GM20431 (cell line): ENCODE measurements around the gene DOK5.

Experiments used
- in situ Hi-C: fragments of 300-500 bp; cut with MseI, MboI; formaldehyde crosslinking; loops from one replicate; pipeline ENCODE4 v1.15.0; 2020; ENCODE audit warnings: low sequenced_read_pairs; ENCODE audit not compliant: unreplicated experiment

The DOK5 gene

DNA sequence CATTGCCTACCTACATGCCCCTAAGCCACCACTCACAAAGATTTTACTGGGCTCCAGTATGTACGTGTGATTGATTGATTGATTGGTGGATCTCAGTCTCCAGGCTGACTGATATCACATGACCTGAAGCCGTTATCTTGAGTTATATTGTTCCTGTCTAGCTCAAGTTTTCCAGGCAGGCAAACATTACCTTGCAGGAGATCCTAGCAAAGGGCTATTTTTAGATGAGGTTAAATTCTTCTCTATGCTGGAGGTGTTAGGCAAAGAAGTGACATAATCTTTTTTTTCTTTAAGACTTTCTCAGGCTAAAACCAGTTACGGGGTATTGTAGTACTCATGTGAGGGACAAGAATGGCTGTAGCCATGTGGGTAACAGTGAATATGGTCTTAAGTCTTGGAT is 125.2 kb downstream of the DOK5 start:
- in situ Hi-C loops: no loop called here

- in situ Hi-C loops: no loop called here
These were observed 126.6 kb downstream of the DOK5 start for GRCh38 chr20:54601831-54602515.

- in situ Hi-C loops: no loop called here
These were observed 129.9 kb downstream of the DOK5 start for GRCh38 chr20:54605319-54605718.

- in situ Hi-C loops: no loop called here
These were observed 131.0 kb downstream of the DOK5 start for GRCh38 chr20:54606380-54606779.

DNA sequence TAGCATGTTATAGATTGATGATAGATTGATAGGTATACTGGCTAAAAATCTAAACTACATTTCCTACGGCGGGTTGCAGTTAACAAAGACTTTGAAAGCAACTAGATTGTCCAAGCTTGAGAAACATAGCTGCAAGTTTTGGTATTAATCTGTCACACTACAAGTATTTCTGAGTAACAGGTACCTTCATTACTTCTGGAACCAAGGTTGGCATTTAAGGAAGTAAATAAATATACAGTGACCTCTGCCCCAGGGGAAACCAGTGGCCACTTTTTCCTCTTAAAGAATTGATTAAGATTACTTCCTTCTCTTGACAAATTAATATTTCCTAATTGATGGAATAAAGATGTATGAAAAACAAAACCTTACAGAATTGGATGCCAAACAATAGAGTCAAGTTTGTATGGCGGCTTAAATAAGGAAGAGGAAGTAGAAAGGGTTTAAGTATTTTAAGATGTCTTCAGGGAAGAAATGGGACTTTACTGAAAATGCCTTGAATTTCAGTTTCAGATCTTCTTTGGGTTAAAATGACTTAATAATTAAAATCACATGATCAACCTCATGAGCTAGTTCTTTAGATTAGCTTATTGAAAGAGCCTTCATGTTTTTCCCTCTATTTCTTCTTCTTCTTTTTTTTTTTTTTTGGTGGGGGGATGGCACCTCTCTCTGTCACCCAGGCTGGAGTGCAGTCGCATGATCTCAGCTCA is 132.8 kb downstream of the DOK5 start:
- in situ Hi-C loops: no loop called here

GRCh38 chr20:54608943-54609342 is 133.6 kb downstream of the DOK5 start:
- in situ Hi-C loops: no loop called here

DNA sequence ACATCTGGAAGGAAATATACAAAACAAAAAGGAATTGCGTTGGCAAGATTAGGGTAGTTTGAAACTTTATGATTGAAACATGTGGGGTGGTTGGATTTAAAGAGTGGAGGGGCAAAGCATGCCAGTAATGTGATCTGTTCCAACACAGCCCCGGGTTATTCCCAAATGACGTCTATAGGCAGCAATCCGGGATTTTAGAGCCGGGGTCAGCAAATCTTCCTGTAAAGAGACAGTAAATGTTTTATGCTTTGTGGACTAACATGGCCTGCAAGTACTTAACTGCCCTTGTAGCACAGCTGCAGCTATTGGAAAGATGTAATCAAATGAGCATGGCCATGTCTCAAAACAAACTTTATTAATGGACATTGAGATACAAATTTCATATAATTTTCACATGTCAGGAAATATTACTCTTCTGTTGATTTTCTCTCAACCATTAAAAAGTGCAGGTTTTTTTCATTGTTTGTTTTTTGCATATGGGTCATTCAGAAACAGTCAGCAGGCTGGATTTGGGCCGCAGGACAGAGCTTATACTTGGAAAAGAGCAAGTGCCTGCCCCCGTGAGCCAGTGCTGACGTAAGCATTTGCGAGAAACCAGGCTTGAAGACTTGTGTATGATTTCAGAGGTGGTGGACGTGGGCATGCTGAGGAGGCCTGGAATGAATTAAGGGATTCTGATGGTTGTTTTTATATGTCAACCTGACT is 136.5 kb downstream of the DOK5 start:
- in situ Hi-C loops: no loop called here

DNA sequence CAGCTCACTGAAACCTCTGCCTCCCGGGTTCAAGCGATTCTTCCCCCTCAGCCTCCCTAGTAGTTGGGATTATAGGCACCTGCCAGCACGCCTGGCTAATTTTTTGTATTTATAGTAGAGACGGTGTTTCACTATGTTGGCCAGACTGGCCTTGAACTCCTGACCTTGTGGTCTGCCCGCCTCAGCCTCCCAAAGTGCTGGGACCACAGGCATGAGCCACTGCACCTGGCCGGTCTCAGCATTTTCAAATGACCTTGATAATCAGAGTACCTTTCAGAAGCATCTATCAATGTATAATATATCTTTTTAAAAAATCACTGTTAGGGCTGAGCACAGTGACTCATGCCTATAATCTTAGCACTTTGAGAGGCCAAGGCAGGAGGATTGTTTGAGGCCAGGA is 143.0 kb downstream of the DOK5 start:
- in situ Hi-C loops: no loop called here

DNA sequence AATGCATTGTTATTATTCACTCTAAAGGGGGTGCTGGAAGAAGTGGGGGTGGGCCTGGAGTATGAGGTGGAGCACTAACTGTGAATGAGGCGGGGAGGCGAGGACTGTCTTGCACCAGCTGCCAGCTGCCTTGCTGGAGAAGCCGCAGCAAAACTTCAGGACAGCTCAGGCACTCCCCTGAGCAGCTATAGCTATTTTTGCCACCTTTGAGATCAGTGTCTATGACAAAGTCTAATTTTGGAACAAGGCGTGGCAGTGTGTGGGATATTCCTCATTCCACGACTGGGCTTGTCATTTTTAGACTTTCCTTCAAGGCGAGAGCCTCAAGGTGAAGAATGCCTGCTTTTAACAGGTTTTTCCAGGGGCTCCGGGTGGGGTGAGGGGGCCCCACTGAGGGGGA is 143.8 kb downstream of the DOK5 start:
- in situ Hi-C loops: no loop called here

- in situ Hi-C loops: no loop called here
These were observed 144.3 kb downstream of the DOK5 start for GRCh38 chr20:54619682-54620081.

- in situ Hi-C loops: no loop called here
These were observed 145.2 kb downstream of the DOK5 start for GRCh38 chr20:54620611-54621010.

DNA sequence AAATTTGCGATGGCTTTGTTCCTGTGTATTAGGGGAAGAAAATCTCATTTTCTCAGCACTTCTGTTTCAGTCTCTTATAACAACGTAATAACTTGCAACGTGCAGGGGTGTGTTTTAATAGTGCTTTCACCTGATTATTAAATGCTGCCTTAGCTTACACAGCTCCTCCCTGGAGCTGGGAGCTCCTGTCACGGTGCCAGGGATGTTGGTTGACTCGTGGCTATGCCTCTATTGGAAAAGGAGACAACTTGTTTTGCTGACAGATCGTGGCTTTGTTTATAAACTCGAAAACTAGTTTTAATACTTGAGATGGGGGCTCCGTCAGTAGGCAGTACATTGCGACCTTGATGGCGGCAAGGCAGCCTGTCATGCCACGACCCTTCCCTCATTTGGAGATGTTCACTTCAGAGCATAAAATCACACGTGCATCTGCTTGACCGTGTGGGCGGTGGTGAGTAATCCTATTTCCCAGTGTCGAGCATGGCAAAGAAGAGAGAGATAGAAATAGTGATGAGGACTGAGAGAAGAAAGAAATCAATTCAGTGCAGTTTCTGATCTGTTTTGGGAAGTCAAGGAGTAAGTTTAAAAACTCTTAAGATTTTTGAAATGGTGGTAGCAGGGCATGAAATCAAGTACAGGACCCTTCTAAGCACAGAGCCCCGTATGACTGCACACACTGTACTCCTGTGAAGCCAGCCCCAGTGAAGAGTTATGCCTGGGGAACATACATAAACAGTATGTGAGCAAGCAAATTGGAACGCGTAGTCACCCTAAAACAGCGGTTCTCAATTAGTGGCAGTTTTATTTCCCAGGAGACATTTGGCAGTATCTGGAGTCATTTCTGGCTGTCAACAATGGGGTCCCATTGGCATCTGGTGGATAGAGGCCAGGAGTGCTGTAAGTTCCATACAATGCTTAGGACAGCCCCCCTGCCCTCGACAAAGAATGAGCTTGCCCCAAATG is 147.2 kb downstream of the DOK5 start:
- in situ Hi-C loops: no loop called here

GRCh38 chr20:54623991-54624569 is 148.7 kb downstream of the DOK5 start:
- in situ Hi-C loops: no loop called here

GRCh38 chr20:54624706-54625390 is 149.5 kb downstream of the DOK5 start:
- in situ Hi-C loops: no loop called here

DNA sequence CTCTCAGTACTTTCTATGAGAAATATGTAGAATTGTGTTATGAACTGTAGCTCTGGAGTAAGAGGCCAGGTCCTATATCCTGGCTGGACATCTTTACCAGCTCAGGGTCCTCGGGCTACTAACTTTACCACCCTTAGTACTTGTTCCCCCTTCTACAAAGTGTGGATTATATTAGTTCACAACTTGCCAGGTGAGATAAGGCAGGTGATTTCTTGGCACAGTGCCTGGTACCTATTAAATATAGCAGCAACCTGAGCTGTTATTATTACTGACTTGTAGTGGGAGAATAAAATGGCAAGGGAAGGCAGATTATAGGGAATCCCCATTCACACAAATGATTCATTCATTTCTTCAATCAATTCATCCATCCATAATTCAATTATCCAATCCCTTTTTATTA is 150.1 kb downstream of the DOK5 start:
- in situ Hi-C loops: no loop called here

DNA sequence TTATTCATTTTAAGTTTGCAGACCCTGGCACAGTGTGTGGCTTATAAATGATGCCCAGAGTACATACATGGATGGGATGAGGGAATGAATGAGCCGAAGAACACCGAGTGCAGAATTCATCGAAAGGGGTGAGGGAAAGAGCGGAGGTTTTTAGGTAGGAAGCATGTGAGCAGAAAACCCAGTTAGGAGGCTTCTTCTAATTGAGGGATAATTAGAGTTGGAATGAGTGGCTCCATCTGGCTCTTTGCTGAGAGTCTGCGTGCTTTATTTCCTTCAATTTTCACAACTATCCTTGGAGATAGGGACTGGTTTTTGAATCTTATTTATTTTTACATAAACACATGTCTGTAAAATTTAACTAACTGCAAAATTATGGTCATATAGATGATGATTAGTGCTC is 150.7 kb downstream of the DOK5 start:
- in situ Hi-C loops: no loop called here

- in situ Hi-C loops: no loop called here
These were observed 154.2 kb downstream of the DOK5 start for GRCh38 chr20:54629632-54630031.

DNA sequence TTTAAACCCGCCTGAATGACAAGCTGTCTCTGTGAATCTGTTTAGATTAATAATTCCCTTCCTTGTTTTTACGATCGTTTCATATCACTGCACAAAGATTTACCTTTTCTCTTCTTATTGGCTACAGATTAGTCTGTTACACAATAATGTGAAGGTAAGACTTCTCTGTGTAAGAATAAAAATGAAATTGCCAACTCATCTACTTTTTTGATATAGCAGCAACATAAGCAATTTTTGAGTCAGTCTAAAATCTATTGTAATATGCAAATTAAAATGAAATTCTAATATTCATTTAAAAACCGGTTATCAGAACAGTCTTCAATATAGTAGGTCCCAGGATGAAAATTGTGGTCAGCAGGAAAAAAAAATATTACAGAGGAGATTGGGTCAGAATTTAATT is 155.2 kb downstream of the DOK5 start:
- in situ Hi-C loops: no loop called here

GRCh38 chr20:54631059-54631458 is 155.7 kb downstream of the DOK5 start:
- in situ Hi-C loops: no loop called here
